NT2/D1 (cell line): ENCODE data around the gene MGAT4C.
"Not testable (repeated sequence)": the region's sequence is repeated elsewhere in the genome, so short reads cannot be mapped to it uniquely, and the experiment has no call there.

Experiments used
- DNase-seq: peaks from one replicate; pipeline ENCODE4 v3.0.0-alpha.2; 2011; ENCODE audit warnings: low read depth, low spot score
- H3K27me3 ChIP-seq: 2 replicates; pipeline ENCODE4 v1.6.0; 2011; ENCODE audit warnings: mild to moderate bottlenecking; ENCODE audit not compliant: insufficient read length, insufficient read depth
- H3K36me3 ChIP-seq: 2 replicates; pipeline ENCODE4 v1.6.1; 2011; ENCODE audit warnings: mild to moderate bottlenecking, low read length, mixed read lengths; ENCODE audit not compliant: insufficient read depth, insufficient read length
- H3K4me1 ChIP-seq: 2 replicates; pipeline ENCODE4 v1.5.1; 2011; ENCODE audit not compliant: insufficient read depth, insufficient read length
- H3K4me3 ChIP-seq: 2 replicates; pipeline ENCODE4 v1.5.1; 2011; ENCODE audit warnings: low read depth; ENCODE audit not compliant: insufficient read length
- H3K9ac ChIP-seq: 2 replicates; pipeline ENCODE4 v1.6.0; 2011; ENCODE audit warnings: low read depth; ENCODE audit not compliant: insufficient read length
- H3K9me3 ChIP-seq: 2 replicates; pipeline ENCODE4 v1.5.1; 2011; ENCODE audit warnings: mild to moderate bottlenecking, low read length; ENCODE audit not compliant: insufficient read depth
- SUZ12 ChIP-seq: IDR thresholded peaks from 2 replicates; pipeline ENCODE4 v1.6.1; 2011; ENCODE audit not compliant: insufficient read length, insufficient read depth; ENCODE audit errors: extremely low read depth
- YY1 ChIP-seq: IDR thresholded peaks from 2 replicates; pipeline ENCODE4 v1.6.1; 2011; ENCODE audit not compliant: insufficient read length, insufficient read depth
- ZNF274 ChIP-seq: IDR thresholded peaks from 2 replicates; pipeline ENCODE4 v1.6.1; 2011; ENCODE audit warnings: mild to moderate bottlenecking, low read depth, low read length

Gene MGAT4C

DNA sequence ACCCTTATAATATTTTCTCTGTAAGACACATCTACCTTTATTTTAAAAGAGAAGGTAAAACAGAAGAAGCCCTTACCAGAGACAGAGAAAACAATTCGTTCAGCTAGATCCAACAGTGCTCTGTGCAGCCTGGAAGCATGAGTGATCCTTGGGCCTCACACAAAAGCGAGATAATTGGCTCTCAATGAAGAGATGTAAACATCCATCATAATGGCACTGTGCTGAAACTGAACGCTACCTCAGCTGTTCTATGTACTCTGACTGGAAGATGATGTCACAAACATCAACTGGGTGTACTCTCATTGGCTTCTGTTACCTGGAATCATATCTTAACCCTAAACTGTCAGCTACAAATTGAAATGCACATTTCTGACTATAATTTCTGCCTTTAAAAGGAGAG lies at the start of gene MGAT4C:
Gene MGAT4C (minus strand): TSS at position 229 of the 400 bp plus-strand sequence.
- no peak within 1 kb of the TSS for H3K4me3 ChIP-seq
- DNase-seq: no peak
- no peak for TF ChIP-seq YY1
- no peak for TF ChIP-seq ZNF274
- no peak for TF ChIP-seq SUZ12
- no peak within 1 kb of the TSS for H3K9ac ChIP-seq
- no peaks in the 10 kb centered on the region for H3K9me3 ChIP-seq
- H3K27me3 ChIP-seq: no peaks in the 10 kb centered on the region
- H3K4me1 ChIP-seq: no peaks in the 10 kb centered on the region
- H3K36me3 ChIP-seq: no peaks in the 10 kb centered on the region

DNA sequence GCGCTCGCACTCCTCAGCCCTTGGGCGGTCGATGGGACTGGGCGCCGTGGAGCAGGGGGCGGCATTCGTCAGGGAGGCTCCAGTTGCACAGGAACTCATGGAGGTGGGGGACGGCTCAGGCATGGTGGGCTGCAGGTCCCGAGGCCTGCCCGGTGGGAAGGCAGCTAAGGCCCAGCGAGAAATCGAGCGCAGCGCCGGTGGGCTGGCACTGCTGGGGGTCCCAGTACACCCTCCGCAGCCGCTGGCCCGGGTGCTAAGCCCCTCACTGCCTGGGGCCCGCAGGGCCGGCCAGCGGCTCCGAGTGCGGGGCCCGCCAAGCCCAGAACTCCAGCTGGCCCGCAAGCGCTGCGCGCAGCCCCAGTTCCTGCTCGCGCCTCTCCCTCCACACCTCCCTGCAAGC lies 40.2 kb upstream of the MGAT4C start:
- H3K9ac ChIP-seq, DNase-seq, H3K4me3 ChIP-seq, H3K9me3 ChIP-seq, H3K4me1 ChIP-seq, H3K27me3 ChIP-seq, H3K36me3 ChIP-seq: not testable (repeated sequence)

DNA sequence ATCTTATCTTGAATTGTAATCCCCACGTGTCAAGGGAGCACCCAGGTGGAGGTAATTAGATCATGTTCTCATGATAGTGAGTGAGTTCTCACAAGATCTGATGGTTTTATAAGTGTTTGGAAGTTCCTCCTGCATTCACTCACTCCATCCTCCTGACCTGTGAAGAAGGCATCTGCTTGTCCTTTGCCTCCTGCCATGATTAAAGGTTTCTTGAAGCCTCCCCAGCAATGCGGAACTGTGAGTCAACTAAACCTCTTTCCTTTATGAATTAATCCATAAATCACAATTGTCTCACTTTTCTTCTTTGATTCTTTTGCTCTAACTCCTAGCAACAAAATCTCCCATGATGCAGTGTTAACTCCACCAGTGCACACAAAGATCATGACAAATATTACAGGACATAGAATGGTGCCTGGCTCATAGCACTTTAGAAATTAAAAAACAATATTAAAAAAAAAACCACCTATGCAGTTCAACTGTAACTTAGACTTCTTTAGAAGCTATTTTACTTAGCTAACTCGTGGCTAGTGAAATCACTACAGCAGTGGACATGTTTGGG lies 37.6 kb upstream of the MGAT4C start:
- Histone ChIP-seq H3K27me3 (no peaks in the 10 kb centered on the region), H3K36me3 (no peaks in the 10 kb centered on the region), H3K4me1 (no peaks in the 10 kb centered on the region), H3K4me3 (no peak overlapping the region), H3K9ac (no peak overlapping the region), H3K9me3 (no peaks in the 10 kb centered on the region; the same call in 1 of the 2 replicates)
- no peak for DNase-seq
- TF ChIP-seq SUZ12 (no peak), YY1 (no peak), ZNF274 (no peak)

DNA sequence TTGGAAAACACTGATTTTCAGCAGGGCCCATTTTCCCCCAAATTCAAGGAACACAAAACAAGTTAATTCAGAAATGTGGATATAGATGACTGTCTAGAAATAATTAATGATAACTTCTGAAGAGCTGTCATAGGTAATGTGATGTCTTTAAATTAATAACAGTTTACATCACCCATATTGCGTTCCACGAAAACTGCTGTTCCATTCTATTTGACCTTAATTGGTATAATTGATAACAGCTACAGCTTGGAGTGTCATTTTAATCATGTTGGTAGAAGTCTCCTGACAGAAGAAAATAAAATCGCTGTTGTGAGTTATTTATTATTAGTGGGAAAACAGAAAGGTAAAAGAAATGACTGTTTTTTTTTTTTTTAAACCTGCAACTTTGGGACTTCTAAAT lies 36.3 kb upstream of the MGAT4C start:
- TF ChIP-seq ZNF274: no peak
- TF ChIP-seq SUZ12: no peak
- no peak for TF ChIP-seq YY1
- Histone ChIP-seq H3K36me3 (no peaks in the 10 kb centered on the region), H3K27me3 (no peaks in the 10 kb centered on the region), H3K4me3 (no peak overlapping the region), H3K9ac (no peak overlapping the region), H3K4me1 (no peaks in the 10 kb centered on the region), H3K9me3 (no peaks in the 10 kb centered on the region; the same call in 1 of the 2 replicates)
- no peak for DNase-seq

DNA sequence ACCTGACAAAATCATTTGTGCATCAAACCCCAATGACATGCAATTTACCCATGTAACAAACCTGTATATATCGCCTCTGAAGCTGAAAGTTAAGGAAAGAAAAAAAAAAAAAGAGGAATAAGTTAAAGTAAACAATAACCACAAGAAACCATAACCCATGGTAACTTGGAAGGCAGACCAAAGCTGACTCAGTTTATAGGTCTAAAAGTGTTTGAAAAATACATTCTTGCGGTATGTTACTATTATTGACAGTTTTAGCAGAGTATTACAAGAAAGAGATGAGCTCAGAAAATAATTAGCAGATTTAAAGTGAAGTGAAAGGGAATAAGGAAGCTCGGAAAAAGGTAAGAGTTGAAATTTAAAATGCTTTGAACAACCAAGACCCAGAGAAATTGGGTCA lies 34.4 kb upstream of the MGAT4C start:
- H3K4me3 ChIP-seq: no peak overlapping the region
- no peaks in the 10 kb centered on the region for H3K27me3 ChIP-seq
- H3K4me1 ChIP-seq: no peaks in the 10 kb centered on the region
- no peaks in the 10 kb centered on the region for H3K9me3 ChIP-seq
- no peak for DNase-seq
- TF ChIP-seq SUZ12: no peak
- no peak overlapping the region for H3K9ac ChIP-seq
- H3K36me3 ChIP-seq: no peaks in the 10 kb centered on the region

DNA sequence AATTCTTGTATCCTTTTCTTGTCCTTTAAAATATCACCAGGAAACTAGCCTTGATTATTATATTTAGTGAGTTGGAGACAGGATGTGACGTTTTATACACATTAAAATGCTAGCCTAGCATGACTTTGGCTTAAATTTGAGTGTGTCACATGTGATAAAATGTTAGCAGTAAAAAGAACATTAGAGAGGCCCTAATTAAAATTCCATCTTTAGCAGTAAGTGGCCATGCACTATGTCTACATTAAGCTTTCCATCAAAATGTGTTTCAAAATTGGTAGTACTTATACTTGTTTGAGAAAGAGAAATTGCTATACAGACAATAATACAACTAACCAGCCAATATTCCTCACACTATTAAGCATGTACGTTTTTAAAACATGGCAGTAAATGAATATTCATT lies 29.9 kb upstream of the MGAT4C start:
- H3K4me1 ChIP-seq: no peaks in the 10 kb centered on the region
- no peaks in the 10 kb centered on the region for H3K9me3 ChIP-seq
- H3K9ac ChIP-seq: no peak overlapping the region
- no peaks in the 10 kb centered on the region for H3K36me3 ChIP-seq
- DNase-seq: no peak
- TF ChIP-seq ZNF274: no peak
- H3K4me3 ChIP-seq: no peak overlapping the region
- no peaks in the 10 kb centered on the region for H3K27me3 ChIP-seq

DNA sequence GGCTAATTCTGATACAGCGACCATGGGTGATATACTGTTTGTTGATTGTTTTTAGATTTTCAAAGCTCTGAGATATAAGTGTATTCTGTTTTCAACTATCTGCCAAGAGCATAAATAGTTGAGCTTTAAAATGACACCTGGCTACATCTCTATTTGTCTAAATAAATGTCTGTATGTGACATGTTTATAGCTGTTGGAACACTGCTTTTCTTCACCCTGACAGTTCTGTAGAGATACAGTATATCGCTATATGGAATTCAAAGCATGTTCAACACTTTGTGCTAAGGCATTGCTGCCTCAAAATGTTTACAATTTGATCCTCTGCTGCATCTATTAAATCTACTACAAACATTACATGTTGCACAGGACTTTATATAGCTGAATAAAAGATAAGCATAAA lies 27.4 kb upstream of the MGAT4C start:
- TF ChIP-seq ZNF274 (no peak), SUZ12 (no peak), YY1 (no peak)
- Histone ChIP-seq H3K36me3 (no peaks in the 10 kb centered on the region), H3K4me1 (no peaks in the 10 kb centered on the region), H3K9ac (no peak overlapping the region), H3K9me3 (no peaks in the 10 kb centered on the region), H3K27me3 (no peaks in the 10 kb centered on the region), H3K4me3 (no peak overlapping the region)
- DNase-seq: no peak

DNA sequence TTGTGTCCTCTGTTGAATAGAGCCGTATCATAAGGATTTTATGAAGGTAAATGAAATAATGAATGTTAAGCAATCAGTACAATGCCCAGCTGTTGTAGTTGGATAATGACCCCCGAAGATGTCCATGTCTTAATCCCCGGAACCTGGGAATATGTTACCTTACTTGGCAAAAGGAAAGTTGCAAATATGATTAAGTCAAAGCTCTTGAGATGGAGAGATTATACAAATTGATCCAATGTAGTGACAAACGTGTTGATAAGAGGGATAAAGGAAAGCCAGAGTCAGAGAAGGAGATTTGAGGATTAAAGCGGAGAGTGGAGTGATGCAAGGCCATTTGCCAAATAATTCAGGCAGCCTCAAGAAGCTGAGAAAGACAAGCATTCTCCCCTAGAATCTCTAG lies 19.2 kb upstream of the MGAT4C start:
- H3K4me1 ChIP-seq: no peaks in the 10 kb centered on the region
- H3K36me3 ChIP-seq: no peaks in the 10 kb centered on the region
- no peak for DNase-seq
- H3K27me3 ChIP-seq: no peaks in the 10 kb centered on the region
- TF ChIP-seq YY1 (no peak), ZNF274 (no peak), SUZ12 (no peak)
- H3K9me3 ChIP-seq: no peaks in the 10 kb centered on the region
- no peak overlapping the region for H3K9ac ChIP-seq
- no peak overlapping the region for H3K4me3 ChIP-seq
